Stimulated activated CD4-positive, alpha-beta T cell treated with anti-CD3 and anti-CD28 coated beads, Interleukin-4, amount 100 ng/mL, for 48 hours (primary cell): ENCODE results near the gene PMEL.

ENCODE experiments used
- DNase-seq, 2 donors: peaks; one replicate each; pipeline ENCODE4 v3.0.0-alpha.2; 2020; ENCODE audit warnings: low read depth in 2 of 2

PMEL gene

DNA sequence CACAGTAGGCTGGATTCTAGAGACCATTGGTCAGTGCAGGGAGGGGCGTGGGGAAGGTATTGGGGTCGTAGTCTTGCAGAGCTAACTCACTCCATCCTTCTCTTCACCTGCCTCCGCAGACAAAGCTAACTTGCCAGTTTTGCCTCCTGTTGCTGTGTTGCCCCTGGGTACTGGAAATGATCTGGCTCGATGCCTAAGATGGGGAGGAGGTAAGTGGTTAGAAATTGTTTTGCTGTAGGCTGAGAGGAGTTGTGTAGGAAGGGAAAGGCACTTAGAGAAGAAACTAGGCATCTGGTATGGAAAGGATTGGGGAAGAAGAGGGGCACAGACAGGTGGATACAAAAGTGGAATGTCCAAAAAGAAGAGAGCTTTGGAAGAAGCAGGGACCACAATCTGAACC lies 23.8 kb downstream of the PMEL start:
- no peak for DNase-seq

DNA sequence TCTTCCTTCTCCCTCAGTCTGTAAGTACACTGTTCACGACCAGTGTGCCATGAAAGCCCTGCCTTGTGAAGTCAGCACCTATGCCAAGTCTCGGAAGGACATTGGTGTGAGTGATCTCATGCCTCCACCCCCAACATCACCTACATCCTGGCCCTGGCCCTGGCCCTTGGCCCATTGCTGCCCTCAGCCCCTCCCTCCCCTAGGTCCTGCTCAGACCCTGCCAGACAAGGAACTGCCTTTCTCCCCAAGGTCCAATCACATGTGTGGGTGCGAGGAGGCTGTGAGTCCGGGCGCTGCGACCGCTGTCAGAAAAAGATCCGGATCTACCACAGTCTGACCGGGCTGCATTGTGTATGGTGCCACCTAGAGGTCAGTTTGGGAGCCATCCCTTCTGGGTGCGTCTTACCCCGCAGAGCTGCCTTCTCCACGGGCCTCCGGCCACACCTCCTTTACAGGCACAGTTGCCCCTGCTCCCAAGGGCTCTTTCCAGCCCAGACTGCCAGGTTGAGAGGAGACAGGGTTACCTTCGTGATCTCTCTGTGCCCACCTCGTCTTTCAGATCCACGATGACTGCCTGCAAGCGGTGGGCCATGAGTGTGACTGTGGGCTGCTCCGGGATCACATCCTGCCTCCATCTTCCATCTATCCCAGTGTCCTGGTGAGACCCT lies 25.6 kb downstream of the PMEL start:
- DNase-seq: peak; percentile 73 to 79

DNA sequence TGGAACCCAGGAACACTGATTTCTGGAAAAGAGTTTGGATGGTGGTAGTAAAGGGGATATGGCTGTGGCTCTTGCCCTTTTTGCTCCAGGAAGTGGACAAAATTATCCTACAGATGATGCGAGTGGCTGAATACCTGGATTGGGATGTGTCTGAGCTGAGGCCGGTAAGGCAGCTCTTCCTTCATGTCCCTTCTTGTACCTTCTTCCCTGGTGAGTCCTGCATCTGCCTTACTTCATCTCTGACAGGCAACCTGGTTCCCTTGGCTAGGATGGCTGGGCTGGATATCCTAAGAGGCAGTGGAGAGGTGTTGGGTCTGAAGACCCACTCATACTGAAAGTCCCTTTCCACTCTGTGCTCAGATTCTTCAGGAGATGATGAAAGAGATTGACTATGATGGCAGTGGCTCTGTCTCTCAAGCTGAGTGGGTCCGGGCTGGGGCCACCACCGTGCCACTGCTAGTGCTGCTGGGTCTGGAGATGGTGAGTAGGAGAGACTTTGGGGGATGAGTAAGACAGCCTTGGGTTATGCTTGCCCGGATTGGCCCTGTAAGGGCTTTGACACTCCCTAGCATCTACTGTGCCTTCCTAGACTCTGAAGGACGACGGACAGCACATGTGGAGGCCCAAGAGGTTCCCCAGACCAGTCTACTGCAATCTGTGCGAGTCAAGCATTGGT lies 26.9 kb downstream of the PMEL start:
- no peak for DNase-seq

DNA sequence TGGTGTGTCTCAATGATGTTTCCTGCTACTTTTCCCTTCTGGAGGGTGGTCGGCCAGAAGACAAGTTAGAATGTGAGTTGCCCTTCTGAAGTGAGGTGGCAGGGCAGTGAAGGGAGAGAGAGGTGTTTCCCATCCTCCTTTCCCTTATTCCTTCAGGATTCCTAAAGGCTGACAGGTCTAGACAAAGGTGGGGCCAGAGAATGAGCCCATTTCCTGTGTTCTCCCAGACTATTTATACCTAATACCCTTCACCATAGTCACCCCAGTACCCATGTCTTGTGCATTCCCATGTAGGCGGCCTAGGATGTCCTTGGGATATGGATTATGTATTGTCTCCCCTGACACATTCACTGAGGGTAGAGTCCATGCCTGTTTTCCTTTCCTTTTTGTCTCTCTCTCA lies 27.9 kb downstream of the PMEL start:
- no peak for DNase-seq

DNA sequence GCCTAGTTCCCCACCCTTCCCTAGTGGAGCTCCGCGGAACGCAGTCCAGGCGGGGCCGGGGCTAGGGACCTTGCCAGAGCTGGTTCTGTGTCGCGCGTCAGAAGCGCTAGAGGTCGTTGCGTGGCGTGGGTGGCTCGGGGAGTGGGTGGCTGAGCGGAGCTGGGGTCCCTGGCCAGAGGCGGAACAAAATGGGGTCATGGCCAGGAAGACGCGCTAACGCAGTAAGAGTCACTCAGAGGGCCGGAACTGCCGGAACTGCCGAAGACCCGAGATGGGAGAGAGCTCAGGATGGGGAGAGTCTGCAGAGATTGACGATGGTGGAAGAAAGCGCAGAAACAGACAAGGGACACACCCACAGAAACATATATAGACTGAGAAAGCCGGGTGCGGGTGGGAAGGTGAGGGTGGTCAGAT lies 30.1 kb downstream of the PMEL start:
- no peak for DNase-seq

DNA sequence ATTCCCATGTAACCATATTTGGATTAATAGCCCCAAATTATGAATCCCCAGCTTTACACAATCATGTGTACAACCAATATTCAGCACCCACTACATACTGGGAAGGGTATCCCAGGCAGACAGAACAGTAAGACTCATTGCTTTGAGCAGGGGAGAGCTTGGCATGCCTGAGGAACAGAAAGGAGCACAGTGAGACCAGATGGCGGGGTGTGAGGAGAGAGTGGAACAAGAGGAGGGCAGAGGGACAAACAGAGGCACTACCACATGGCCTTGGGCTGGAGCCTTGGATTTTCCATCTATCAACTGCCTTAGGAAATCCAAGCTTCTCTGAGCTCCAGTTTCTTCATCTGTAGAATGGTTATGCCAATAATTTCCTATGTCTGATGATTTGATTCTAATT lies 31.1 kb downstream of the PMEL start:
- DNase-seq: no peak

DNA sequence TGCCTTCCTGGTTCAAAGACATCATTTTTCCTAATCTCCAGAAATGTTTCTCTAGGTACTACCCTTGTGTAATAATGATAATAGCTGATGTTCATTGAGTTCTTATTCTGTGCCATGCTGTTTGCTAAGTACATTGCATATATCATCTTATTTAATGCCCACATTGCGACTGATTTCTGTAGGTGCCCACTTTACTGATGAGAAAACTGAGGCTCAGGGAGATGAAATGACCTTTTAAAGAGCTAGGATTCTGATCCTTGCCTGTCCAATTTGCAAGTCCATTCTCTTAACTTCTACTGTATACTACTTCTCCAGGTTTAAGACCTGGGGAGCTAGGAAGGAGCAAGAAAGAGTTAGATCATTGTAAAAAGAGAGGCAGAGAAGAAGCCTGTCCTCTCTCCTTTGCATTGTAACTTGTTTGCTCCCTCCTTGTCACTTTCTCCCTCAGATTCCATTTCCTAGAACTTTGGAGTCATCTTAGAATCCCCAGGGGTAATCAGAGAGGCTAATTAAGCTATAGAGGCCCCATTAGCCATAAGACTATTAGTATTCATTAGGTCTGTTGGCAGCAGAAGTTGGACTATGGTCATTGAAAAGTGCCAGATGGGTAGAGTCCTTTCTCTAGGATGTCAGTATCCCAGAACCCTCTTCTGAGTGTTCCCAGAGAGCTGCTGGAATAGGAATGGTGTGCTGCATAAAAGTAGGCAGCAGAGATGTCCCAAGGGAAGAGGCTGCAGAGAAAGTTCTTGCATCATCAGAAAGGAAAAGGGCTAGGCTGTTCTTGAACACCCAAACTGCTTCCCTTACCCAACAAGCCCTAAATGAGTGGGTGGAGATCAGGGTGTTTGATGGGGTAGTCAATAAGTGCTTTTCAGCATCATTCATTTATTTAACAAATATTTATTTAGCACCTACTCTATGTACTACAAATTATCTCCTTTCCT lies 31.8 kb downstream of the PMEL start:
- DNase-seq: no peak

DNA sequence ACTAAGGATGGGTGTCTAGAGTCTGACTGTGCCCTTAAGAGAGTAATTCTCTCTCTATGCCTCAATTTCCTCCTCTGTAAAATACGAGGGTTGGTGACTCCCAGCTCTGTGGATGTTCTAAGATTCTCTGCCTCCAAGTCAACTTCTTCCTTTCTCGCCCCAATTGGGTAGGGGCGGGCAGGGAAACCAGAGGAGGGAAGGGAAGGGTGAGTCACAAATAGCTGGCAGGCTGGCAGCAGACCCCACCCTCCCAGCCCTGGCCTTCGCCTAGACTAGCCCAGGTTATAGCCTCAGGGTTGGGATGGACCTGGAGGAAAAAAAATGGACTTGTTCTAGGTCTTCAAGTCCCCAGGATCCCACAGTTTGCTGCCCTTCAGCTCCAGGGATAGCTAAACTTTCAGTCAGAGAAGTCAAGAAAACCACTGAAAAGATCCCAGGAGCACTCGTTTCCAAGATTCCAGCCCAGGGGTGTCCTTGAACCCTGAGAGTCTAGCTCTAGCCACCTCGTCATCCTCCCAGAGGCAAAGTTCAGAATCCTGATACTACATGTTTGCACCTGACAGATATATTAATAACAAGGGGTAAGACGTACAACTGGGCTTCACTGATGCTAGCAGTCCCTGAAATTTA lies 32.6 kb downstream of the PMEL start:
- no peak for DNase-seq

DNA sequence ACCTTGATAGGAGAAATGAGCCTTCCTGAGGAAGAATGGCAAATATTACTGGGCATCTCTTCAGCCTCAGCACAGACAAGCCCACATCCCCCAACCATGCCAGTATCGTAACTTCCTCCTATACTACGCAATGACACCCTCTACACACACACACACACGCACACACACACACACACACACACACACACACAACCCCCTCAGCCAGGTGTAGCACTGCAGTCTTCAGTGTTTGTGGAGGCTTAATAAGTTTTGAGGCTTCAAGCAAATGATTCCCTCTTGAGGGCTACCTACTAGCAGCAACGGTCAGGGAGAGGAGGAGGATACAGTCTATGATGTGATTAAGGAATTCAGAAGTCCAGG lies 33.3 kb downstream of the PMEL start:
- DNase-seq: no peak

DNA sequence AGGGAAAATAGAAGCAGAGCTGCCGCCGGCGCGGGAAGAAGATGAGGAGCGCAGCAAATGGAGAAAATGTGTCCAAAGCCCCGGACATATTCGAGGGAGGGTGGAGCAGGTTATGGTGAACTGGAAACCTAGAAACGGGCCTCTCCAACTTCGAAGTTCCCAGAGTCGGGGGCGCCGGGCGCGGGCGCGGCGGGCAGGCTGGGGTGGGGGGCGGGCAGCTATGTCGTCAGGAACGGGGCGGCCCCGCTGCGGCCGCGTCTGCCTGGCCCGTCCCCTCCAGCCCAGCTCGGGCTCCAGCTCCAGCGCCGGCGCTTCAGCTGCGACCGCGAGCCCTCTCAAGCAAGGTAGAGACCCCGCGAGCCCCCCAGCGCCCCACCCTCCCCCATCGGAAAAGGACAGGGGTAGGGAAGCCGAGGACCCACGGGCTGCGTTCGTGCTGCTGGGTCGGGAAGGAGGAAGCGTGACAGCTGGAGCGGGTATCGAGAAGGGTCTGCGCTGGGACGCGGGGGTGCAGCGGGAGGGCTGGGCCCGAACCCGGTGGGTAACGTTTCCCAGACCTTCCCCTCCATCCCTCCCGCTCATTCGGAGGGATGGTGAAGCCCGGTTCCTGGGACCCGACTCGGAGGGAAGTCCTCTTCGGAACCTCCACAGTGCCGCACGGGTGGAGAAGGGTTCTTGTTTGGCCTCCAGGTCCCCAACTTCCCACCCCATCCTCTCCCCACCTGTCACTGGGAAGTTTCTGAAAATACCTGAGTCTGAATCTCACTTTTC lies 33.9 kb downstream of the PMEL start:
- DNase-seq: no peak

DNA sequence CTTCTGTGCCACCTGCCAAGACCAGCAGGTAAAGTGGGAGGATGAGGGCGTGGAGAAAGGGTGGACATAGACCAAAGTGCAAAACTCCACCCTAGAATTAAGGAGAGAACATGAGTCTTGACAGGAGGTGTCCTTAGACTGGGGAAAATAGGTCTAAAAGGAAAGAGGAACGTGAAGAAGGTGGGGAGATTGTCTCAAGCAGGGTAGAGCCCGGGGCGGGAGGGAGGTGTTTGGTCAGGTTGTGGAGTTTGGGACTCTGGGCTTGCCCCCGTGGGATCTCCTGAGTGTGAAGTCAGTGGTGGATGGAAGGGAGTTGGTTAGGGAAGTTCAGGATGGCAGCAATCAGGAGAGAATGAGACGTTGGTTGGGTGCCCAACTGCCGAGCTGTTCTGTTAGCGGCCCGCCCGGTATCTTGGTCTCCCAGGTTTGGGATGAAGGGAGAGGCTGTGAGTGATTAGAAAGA lies 34.5 kb downstream of the PMEL start:
- DNase-seq: no peak

DNA sequence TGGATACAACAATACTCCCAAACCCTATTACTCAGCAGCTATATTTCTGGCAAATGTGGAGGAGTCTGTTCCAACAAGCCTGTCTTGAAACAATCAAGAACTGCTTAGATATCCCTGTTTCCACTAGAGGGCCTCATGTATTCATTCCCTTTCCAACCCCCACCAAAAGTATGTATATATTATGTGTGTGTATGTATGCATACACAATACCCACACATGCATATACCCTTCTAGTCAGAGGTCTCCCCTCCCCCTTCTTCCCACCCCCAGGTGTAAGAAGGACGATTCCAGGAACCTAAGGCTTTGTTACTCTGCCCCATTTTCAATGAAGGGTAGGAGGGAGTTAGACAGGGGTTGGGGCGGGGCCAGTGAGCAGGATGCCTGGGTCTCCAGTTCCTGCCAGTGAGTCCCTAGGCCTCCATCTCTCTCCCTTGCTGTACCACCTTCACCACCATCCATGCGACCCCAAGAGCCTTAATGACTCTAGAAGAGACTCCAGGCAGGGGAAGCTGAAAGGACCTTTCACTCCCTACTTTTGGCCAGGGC lies 35.0 kb downstream of the PMEL start, which contains the start of gene DGKA:
Gene DGKA, plus strand, starts transcription at position 392 of the 546 bp plus-strand sequence. CDS start 5,342 bp downstream, outside the sequence.
- DNase-seq: peak; percentile 75 to 83

DNA sequence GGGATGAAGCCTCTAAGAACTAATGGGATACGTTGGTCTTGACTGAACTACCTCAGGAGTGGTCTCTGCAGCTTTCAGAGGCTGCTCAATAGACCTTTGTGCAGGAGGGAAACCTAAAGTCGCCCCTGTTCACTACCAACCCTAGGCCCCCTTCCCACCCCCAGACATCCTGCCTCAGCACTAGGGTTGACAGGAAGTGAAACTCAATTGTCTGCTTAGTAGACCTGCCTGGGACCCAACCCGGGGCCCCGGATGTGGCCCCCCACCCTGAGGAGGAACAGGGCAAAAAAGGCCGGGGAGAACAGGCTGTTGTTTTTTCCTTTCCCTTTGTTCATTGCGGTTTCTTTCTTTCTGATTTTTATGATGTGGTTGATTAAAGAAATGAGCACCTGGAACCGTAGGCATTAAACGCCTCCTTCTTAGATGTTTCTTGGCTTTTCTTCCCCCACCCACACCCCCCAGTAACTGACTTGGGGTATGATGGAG lies 36.5 kb downstream of the PMEL start:
- DNase-seq: peak; percentile 63 to 71

DNA sequence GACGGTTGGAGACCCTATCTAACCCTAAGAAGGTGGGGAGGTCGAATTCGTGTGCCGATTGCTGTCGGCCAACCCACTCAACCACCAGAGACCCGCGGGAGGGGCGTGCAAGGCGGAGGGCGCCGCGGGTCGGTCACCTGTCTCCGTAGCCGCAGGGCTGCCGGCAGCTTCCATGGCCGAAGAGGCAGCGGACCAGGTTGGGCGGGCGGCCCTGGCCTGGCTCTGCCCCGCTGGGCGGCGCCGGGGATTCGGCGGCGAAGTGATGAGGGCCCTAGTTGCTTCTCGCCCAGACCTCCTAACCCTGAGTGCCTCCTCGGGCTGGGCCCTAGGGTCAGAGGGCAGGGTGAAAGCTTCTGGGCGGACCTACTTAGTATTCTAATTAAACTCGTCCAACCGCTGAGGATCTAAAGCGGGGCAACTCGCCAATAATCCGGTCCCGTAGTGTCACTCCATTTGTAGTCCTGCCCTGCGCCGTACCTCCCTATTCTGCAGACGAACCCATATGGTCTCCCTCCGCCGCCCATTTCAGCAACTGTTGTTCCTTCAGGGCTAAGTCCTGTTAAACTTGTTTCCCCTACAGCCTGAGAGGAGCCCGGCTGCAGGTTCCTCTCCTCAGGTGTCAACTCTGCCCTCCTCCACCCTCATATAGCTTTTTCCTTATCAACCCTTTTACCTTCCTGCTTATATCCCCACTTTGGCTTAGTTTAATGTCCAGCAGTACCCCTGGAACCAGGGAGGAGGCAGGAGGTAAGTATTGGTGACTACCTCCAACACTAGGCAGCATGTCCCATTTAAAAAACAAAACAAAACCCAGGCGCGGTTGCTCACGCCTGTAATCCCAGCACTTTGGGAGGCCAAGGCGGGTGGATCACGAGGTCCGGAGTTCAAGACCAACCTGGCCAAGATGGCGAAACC lies 38.0 kb downstream of the PMEL start, which contains the start of gene PYM1:
Gene PYM1, minus strand, starts transcription at position 307 of the 915 bp plus-strand sequence. Its CDS starts 133 bp downstream, at position 174.
- DNase-seq: peak; percentile 58 to 65

DNA sequence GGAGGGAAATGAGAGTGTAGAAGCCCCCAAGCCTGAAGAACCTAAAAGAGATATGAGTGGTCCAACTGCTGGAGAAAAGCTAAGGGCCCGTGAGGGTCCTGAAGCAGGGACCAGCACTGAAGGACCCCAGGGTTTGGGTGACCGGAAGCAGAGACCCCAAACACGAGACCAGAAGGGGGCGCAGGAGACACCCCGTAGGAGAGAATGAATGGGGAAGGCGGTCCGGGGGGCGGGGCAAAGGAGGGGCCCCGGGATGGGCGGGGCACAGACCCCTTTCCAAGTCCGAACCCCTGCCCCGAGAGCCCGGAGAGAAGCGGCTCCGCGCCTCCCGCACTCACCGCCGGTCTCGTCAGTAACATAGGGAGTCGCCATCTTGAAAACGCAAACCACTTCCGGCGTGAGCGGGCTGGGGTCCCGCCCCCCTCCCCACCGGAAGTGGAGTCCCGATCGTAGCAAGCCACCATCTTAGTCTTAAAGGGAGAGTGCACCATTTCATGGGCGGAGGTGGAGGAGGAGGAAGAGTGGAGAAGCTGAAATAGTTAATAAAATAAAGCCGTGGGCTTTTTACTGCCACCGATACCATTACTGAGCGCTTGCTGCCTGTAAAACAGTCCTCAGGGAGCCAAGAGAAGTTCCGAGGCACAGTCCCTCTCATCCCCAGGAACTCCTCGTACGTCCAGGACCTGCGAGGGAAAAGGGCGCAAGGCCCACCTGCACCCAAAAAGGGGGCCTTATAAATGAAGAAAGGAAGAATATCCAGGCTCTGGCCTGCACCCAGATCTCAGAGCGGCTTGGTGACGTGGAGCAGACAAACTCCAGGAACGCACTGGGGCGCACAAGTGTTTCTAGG lies 38.9 kb downstream of the PMEL start:
- peak; percentile 86 to 90 for DNase-seq

DNA sequence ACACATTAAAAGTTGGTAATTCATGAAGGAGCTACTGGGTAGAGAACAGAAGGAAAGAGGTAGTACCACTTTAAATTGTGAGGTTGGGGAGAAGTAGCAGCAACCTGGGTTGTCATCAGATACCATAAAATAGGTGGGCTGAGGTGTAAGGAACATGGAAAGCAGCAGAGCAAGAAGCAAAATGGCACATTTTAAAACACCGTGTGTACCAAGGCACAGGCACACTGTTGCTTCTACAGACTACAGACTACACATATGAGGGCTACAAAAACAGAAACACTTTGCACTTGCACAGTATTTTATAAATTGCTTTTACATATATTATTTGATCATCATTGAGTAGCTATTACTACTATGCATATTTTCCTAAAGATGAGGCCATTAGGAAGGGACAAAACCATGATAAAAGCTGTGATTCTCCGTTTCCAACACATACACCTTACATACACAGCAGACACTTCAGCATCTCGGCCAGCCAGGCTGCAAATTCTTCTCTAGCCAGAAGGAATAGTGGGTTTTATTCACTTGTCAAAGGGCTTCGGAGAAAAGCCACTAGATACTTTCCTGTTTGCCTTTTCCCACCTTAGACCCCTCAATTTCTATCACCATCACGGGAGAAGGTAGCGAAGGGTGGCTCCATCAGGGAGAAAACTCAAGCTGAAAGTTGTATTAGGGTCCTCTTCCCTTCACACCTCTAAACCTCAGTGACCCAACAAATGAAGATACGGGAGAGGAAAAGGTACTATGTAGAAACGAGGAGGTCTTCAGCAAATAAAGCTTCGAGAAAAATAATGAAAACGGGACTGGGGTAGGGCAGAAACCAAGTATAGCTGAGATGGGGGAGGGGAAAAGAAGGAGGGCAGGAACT lies 39.7 kb downstream of the PMEL start:
- DNase-seq: no peak

DNA sequence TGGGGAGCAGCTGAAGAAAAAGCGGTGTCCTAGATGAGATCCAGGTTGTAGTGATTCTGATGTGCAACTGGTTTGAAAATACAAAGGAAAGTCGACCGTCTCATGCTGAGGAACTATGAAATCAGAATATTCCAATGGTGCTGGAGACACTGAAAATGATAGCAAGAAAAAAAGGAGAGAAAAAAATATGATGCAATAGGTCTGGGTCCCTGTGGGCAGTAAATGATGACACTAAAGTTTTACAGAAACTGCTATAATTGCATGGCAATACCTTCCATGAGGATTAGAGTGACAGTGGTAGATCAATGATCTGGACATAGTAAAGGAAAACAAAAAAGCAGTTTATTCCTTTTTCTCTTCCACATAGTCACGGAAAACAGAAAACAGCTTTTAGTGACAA lies 40.5 kb downstream of the PMEL start:
- DNase-seq: no peak
